ENCODE data around the gene BBS10.

GRCh38 chr12:76316468-76316867 lies 31.7 kb downstream of the BBS10 start:
- TF ChIP-seq CTCF (IDR thresholded peaks at IDR 0.05; ENCODE audit: low read depth, low read length, poor library complexity, severe bottlenecking) (no peak), EZH2phosphoT487 (IDR thresholded peaks at IDR 0.05; ENCODE audit: borderline replicate concordance, low read length) (no peak)

Data from DOHH2 (cell line).